Stimulated activated CD8-positive, alpha-beta memory T cell treated with anti-CD3 and anti-CD28 coated beads, Interleukin-7, amount 100 ng/mL, for 24 hours (primary cell): Measurements from ENCODE around the gene TMEM123.
A peak's percentile ranks its signal among the peaks of the same experiment; 100 is the strongest.

Experiments used
- DNase-seq: peaks from one replicate; pipeline ENCODE4 v3.0.0-alpha.2; 2020; ENCODE audit warnings: low read depth

Gene TMEM123

DNA sequence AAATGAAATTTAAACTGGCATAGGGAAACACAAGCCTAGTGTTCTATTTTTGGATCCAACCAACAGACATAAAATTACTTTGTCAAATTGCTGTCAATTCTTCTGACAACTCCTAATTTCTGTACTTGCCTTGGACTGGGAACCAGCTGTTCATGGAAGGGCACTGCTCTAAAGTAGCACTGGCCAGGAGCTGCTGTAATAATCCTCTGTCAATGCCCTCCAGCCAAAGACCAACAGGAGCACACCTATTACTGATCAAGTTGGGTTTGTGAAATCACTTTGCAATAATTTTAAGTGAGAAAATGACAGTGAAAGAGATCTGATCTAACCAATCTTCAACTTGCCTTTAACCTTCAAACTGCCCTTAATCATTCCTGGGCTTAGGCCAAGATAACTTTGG lies 18.9 kb upstream of the TMEM123 start:
- no peak for DNase-seq

DNA sequence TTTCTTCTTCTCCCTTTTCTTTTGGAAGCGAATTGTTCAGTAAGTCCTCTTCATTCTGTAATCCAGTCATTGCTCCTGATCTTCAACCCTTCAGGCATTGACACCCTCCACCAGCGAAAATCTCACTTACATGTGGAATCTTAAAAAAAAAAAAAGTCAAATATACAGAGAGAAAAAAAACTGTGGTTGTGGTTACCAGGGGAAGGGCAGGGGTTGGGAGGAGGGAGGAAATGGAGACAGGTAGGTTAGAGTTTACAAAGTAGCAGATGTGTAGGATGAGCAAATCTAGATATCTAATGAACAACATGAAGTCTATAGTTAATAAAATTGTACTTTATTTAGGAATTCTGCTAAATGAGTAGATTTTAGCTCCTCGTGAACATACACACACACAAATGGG lies 17.7 kb upstream of the TMEM123 start:
- DNase-seq = no peak

DNA sequence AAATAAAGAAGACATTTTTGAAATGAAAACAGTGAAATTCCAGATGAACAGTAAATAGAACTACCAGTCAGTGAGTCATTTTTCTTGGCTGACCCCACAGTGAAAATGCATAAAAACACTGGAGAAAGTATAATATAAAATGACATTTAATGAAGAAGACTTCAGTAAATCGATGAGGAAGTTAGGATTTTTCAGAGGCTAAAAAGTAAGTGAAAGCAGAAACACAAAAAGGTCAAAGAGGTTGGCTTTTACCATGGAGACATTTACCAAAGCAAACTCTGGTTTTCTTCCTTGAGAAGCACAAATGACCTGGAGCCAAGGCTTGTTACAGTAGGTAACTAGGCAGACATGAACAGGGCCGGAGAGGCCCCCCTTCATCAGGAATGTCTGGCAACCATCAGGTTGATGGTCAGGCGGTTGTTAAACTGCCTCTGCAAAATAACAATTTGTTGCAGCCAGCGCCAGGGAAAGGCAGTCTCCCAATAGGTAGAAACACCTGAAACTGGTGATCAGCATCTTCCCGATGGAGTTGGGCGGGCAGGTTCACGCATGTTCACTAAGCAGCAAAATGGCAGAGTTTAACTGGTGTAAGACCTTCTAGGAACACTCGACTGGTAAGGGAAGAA lies 16.7 kb upstream of the TMEM123 start:
- DNase-seq = no peak

DNA sequence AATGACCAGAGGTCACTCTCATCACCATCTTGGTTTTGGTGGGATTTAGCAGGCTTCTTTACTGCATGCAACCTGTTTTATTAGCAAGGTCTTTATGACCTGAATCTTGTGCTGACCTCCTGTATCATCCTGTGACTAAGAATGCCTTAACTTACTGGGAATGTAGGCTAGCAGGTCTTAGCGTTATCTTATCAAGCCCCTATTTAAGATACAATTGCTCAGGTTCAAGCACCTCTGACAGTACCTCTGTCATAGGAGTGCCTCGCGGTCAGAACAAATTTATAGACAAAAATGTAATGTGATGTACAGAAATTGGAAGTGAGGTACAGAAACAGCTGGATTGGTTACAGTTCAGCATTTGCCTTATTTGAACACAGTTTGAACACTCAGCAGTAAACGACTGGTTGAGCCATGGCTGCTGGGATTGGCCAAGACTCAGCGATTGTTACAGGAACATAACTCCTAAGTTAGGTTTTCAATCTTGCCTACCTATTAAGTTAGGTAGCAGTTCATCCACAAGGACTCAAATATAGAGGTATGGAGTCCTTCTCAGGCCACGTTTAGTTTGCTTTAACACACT lies 16.1 kb upstream of the TMEM123 start:
- no peak for DNase-seq

DNA sequence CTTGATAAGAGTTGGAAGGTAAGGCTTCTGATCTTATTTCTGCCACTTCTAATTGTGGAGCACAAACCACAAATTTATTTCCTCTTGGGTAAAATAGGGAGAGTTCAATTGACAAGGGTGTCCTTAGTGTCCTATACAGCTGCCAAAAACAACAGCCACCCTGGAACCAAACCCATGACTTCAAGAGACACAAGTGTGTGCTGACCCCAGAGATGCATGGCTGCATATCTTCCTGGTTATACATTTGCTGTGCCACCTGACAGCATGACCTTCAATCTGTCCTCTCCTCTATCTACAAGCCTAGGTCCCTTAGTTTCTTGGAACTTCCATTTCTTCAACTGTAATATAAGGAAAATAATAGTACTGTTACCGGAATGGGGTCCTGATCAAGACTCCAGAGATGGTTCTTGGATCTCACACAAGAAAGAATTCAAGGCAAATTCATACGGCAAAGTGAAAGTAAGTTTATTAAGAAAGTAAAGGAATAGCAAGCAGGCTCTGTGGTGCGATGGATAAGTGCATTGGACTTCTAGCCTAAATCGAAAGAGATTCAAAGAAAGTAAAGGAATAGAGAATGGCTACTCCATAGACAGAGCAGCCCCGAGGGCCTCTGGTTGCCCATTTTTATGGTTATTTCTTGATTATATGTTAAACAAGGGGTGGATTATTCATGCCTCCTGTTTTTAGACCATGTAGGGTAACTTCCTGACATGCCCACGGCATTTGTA lies 15.5 kb upstream of the TMEM123 start:
- no peak for DNase-seq

DNA sequence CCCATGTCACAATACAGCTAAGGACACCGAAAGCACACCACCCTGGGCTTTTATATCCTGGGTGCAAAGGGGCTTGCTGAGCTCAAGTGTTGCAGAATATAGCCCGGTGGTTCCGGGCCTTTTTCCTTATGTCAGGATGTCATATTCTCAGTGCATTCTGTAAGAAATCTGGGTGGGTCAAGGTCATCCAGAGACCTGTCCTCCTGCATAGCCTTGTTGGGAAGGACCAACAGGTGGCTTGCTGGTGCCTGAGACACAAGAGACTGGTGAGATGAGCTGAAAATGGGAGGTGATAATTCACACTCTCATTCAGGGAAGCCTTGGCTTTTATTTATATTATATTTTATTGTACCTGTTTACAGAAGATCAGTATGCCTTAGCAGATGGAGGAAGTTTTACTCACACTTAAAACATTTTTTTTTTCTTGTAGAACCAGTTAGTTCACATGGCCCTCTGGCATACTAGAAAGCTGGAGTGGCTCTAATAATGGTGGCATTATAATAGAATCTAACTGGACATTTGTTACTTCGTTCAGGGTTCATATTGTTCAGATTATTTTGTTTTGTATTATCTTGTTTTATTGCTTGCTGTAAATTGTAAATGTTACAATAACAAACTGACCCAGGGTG lies 14.6 kb upstream of the TMEM123 start:
- no peak for DNase-seq

DNA sequence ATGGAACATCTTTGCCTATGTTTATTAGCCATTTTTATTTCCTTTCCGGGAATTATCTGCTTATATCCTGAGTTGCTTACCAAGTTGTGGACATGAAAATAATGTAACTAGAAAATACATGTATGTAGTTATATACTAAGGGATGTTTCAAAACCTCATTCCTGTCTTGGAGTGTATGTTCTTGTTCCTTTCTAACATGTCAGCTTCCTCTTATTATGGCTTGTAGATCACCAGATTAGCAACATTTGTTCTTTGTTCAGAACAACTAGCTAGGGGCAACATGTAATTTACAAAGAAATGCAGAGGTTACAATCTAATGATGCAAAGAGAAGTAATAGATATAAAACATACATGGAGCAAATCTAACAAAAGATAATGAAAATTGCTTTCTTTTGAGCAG lies 13.1 kb upstream of the TMEM123 start:
- DNase-seq = no peak

DNA sequence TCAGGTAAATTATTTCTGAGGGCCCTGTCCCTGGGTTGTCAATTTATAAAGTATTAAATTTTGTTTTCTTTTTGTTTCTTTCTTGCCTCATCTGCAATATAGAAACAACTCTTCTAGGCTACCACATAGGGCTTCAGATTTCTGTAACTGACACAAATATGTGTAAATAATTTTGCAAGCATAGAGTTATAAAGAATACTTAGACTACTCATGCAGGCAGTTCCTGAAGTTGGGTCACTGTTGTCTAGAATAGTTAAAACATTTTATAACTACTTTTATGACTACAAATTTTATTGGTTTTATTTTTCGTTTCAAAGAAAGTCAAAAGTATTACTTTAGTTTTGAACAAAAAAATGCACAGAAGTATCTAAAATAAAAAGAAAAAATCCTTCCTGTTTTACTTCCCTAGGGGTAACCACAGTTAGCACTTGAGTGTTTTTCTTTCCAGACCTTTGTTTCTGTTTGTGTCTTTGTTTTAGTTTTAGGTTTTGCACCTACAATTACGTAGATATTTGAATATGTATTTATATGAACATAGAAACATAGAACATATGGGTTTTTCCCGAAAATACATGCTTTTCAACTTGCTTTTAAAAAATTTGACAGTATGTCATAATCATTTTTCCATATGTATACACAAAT lies 12.4 kb upstream of the TMEM123 start:
- no peak for DNase-seq

DNA sequence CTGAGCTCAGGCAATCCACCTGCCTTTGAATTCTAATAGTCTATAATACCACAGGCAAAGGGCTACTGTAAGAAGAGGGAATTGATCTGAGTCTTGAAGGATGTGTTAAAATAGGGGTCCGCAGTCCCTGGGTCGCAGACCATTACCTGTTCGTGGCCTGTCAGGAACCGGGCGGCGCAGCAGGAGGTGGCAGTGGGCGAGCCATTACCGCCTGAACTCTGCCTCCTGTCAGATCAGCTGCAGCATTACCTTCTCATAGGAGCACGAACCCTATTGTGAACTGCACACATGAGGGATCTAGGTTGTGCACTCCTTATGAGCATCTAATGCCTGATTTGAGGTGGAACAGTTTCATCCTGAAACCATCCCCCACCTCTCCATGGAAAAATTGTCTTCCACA lies 11.5 kb upstream of the TMEM123 start:
- no peak for DNase-seq

DNA sequence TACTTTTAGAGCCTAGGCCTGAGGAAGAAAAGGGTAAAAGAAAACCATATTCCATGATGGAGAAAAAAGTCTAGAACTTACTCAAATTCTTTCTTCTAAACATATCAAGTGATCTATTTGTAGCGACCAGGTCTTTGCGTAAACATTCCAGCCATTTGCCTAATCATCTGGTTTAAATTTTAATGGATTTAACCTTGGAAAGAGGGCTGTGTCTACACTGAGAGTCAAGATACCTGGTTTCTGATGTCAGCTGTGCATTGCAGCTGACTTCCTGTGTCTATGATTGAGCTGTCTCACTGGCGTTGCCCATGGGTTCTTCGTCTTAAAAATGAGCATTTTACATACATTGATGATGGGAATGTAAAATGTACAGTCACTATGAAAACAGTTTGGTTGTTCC lies 10.0 kb upstream of the TMEM123 start:
- no peak for DNase-seq

DNA sequence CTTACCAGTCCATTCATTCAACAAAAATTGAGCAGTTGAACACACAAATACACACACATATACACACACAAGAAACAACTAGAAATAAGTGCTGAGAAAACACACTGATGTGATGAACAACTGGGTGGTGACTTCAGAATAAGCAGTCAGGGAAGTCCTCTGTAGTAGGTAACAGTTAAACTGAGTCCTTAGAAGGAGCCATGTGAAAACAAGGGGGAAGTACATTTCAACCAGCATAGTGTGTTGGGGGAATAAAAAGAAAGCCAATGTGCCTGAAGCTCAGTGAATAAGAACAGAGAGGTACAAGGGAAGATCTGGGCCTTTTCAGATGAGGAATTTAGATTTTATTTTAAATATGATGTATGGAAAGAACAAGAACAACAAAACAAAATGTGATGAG lies 6.8 kb upstream of the TMEM123 start:
- no peak for DNase-seq

DNA sequence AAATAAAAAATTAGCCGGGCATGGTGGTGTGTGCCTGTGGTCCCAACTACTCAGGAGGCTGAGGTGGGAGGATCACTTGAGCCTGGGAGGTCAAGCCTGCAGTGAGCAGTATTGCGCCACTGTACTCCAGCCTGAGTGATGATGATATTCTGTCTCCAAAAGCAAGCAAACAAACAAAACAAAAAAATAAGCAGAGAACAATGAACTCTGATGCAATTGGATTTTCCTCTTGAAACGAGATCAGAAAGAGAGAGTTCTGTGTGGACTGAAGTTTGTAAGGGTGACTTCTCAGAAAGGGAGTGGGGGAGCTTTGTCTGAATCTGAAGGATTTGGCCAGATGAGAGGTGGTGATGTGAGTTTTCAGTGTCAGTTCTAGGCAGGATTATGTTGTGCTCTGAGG lies 6.0 kb upstream of the TMEM123 start:
- no peak for DNase-seq

DNA sequence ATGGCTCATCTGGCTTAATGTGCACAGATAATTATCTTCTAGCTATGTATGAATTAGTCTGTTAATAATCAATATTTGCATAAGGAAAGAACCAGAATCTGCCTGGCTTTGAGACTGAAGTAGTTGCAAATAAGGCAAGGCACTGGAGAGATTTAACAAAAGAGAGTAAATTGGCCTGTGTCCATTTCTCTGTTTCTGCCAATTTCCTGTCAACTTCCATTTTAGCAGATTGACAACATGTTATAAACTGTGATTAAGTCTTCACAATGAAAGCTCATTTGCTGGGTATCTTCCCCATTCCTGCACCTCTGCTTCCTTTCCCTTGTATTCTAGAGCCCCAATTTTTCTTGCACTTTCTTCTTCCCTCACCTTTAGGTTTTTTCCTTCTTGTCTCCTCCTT lies 5.3 kb upstream of the TMEM123 start:
- DNase-seq = no peak

DNA sequence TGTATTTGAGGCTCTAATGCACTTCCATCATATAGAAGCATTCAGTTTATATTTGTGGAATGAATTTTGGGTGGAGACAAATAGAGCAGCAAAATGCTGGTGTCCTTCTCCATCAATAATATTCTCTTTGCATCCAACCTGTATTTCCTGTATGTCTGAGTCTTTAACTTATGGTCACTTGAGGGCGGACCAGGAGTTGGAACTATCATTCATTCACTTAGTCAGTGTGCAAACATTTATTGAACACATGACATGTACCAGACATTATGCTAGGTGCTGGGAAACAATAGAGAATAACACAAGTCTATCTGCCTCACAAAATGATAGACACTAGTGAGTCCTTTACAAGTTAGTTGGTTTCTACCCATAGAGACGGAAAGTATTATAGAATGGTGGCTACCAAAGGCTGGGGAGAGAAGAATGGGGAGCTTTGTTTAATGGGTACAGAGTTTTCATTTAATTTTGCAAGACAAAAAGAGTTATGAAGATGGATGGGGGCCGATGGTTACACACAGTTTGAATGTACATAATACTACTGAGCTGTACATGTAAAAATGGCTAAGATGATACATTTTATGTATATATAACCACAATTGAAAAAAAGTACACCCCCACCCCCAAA lies 4.6 kb upstream of the TMEM123 start:
- DNase-seq = no peak

DNA sequence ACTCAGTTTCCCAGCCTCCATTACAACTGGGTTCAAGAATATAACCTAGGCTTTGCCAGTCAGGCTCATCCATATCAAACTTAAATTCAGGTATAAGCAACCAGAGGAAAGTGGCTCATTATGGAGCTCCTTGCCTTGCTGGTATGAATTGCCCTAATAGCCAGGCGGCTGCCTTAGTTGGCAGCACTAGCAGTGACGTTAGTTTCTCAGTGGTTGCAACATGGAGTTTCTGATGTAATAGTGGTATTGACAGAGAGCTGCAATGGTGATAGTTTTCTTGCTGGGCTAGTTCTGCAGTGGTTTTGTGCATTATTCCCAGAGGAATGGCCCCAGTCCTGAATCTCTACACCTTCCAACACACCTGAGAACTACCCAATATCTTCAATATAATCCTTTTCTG lies 3.8 kb upstream of the TMEM123 start:
- DNase-seq = no peak

DNA sequence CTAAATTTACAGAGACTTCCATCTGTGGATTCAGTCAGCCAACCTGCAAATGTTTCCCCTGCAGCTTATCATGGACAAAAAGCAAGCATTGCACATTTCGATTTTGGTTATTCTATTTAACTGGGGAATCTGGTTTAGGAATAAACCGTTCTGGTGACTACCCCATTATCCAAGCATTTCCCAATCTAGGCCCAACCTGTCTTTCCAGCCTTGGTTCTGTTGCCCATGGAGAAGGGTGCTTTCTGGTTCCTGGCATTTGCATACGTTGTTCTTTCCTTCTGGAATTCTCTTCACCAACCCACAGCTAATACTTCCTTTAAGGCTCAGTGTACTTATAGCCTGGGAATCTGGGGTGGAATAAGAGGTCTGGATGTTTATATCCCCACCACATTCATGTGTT lies 1.4 kb upstream of the TMEM123 start:
- no peak for DNase-seq

DNA sequence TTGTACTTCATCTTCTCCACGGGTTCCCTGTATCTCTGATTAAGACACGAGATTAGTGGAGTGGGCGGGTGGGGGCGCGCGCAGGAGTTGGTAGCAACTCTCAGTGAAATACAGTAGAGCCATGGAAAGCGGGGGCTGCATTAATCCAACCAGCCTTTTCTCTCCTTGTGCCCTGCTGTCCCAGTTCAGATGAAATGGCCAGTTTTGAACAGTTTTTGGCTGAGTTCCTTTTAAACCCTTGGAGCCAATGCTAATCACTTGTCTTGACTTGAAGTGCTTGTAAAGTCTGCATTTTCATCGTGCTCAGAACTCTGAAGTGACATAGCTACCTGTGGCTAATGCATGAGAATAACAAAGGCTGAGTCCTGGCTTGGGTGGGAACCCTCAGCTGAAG lies 734 bp upstream of the TMEM123 start:
- DNase-seq = peak; percentile 12

DNA sequence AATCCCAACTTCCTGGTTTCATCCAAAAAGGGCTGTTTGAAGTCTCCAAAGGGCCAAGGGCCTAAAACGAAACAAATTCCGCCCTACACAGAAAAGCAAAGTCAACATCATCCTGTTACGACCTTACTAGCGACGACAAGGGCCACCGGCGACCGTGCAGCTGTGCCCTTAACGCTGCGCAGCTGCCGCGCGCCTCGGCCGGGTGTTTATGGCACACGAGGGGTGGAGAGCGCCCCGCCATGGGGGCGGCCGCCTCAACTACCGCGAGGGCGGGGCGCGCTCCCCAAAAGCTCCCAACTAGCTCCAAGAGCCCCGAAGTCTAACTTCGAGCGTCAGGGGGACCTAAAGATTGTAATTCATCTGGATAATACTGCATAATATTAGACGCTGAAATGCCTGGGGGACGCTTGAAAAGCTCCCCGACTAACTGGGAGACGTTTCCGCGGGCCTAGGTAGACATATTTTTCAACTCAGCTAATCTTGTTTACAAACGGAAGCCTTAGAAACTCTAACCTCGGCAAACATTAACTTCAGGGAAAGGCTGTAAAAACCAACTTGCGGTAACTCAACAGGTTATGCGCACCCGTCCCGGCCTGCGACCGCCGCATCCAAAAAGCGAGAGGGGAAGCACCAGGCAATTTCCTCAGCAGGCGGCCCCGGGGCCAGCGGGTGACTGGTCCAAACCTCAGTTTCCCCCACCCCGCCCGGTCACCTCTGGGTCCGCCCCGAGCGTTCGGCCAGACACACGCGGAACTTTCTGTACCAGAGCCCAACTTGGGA lies 694 bp downstream of the TMEM123 start:
- peak; percentile 37 for DNase-seq

DNA sequence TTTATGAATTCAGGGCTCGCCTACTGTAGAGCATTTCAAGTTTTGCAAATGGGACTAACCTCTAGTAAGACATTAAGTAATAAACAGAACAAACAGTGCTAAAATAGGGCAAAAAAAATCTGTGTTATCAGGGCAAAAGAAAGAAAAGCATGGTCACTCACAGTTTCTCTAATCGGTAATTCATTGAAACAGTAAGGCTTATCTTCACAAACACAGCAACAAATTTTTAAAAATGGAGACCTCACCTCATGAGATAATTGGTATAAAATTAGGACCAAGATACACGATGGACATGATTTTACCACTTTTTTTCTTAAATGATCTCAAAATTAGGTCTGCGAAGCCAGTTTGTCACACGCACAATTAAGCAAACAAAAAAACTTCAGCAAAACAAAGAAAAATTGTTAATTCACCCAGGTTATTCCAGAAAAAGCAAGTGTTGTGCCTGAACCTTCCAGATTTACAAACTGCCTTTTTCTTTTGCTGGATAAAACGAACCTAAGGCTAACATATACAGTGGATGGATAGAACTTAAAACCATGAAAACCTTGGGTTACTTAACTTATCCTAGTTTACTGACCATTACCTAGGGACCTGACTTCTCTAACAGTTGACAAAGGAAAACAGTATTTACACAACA lies 1.4 kb downstream of the TMEM123 start:
- no peak for DNase-seq

DNA sequence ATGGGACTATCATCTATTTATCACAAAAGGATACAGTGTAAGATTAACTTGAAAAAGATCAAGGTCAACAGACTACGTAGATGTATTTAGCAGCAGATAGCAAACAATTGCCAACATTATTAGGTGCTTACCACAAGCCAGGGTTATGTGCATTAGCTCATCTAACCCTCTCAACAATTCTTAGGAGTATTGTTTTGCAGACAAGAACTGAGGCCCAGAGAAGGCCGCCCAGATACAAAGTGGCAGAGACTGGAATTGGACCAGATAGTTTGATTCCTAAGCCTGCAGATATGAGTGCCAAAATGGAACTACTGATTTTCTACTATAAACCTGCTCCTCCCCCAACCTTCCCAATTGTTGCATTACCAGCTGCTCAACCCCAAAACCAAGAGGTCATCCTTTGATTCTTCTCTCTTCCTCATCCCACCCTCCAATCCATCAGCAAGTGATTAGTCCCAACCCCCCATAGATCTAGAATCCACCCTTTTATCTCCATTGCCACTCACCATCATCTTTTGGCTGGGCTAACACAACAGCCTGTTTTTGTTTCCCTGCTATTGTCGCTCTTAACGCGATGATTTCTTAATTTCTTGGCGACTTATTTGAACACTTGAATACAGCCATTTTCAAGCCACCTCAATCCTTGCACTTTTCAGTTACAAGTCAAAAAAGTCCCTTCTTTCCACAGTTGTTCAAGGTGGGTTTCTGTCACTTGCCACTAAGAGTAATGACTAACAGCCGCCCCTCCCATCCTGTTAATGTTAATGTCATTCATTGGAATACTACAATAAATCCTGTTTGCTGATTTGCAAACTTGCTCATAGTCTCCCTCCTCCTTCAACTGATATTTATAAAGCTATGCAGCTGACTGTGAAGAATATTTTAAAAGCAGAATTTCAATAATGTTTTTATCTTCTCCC lies 2.7 kb downstream of the TMEM123 start:
- DNase-seq = no peak
